H9 (cell line): ENCODE measurements around the gene GPRASP3. TPM values are rescaled to one million over a fixed set of nuclear protein-coding genes. Genes with fewer than 3 reads are reported as not detected.

Experiments used
- DNase-seq: peaks from one replicate; pipeline ENCODE4 v3.0.0-alpha.2; 2017
- H2AFZ ChIP-seq: one replicate; pipeline ENCODE4 v1.6.1; 2013; ENCODE audit warnings: mild to moderate bottlenecking, low read length, control low read depth, moderate library complexity
- H2AK5ac ChIP-seq: 2 replicates; pipeline ENCODE4 v1.6.1; 2013; ENCODE audit warnings: low read length, control low read depth, mixed read lengths; ENCODE audit not compliant: insufficient read length
- H2BK120ac ChIP-seq: one replicate; pipeline ENCODE4 v1.6.1; 2013; ENCODE audit warnings: low read depth, mild to moderate bottlenecking, low read length, control low read depth, inconsistent platforms; ENCODE audit not compliant: poor library complexity, severe bottlenecking
- H2BK12ac ChIP-seq: 2 replicates; pipeline ENCODE4 v1.6.1; 2013; ENCODE audit warnings: low read length, control low read depth, mixed read lengths, low read depth; ENCODE audit not compliant: insufficient read length
- H2BK15ac ChIP-seq: 2 replicates; pipeline ENCODE4 v1.6.1; 2013; ENCODE audit warnings: low read depth, low read length, control low read depth
- H2BK20ac ChIP-seq: one replicate; pipeline ENCODE4 v1.6.1; 2013; ENCODE audit warnings: low read depth, mild to moderate bottlenecking, low read length, control low read depth, inconsistent platforms; ENCODE audit not compliant: poor library complexity, severe bottlenecking
- H2BK5ac ChIP-seq: 2 replicates; pipeline ENCODE4 v1.6.1; 2013; ENCODE audit warnings: low read length, control low read depth, mixed read lengths; ENCODE audit not compliant: insufficient read length
- H3K14ac ChIP-seq: 2 replicates; pipeline ENCODE4 v1.6.1; 2013; ENCODE audit warnings: low read length, control low read depth; ENCODE audit not compliant: insufficient read depth
- H3K18ac ChIP-seq: 2 replicates; pipeline ENCODE4 v1.6.1; 2013; ENCODE audit warnings: low read depth, mild to moderate bottlenecking, mixed read lengths, low read length, control low read depth; ENCODE audit not compliant: insufficient read length
- H3K23ac ChIP-seq: 2 replicates; pipeline ENCODE4 v1.6.1; 2013; ENCODE audit warnings: low read length, control low read depth, mixed read lengths, low read depth; ENCODE audit not compliant: insufficient read length
- H3K23me2 ChIP-seq: 2 replicates; pipeline ENCODE4 v1.6.1; 2013; ENCODE audit warnings: low read depth, mild to moderate bottlenecking, mixed read lengths, low read length, control low read depth; ENCODE audit not compliant: insufficient read length, poor library complexity, severe bottlenecking
- H3K27ac ChIP-seq: 2 replicates; pipeline ENCODE4 v1.5.1; 2013; ENCODE audit warnings: low read length, control low read depth, mixed read lengths, low read depth; ENCODE audit not compliant: insufficient read length
- H3K27me3 ChIP-seq: 2 replicates; pipeline ENCODE4 v1.6.1; 2013; ENCODE audit warnings: low read length, control low read depth, inconsistent platforms; ENCODE audit not compliant: insufficient read depth
- H3K4ac ChIP-seq: 2 replicates; pipeline ENCODE4 v1.6.1; 2013; ENCODE audit warnings: low read depth, mild to moderate bottlenecking, control low read depth, inconsistent platforms, low read length, moderate library complexity
- H3K4me1 ChIP-seq: 2 replicates; pipeline ENCODE4 v1.6.1; 2013; ENCODE audit warnings: low read length, control low read depth, inconsistent platforms; ENCODE audit not compliant: insufficient read depth
- H3K4me2 ChIP-seq: 2 replicates; pipeline ENCODE4 v1.6.1; 2013; ENCODE audit warnings: low read length, control low read depth, mixed read lengths; ENCODE audit not compliant: insufficient read length, insufficient read depth
- H3K56ac ChIP-seq: 2 replicates; pipeline ENCODE4 v1.6.1; 2013; ENCODE audit warnings: low read depth, mild to moderate bottlenecking, mixed read lengths, low read length, control low read depth; ENCODE audit not compliant: insufficient read length
- H3K79me1 ChIP-seq: 2 replicates; pipeline ENCODE4 v1.6.1; 2013; ENCODE audit warnings: low read depth, mild to moderate bottlenecking, moderate library complexity, low read length, control low read depth, inconsistent platforms; ENCODE audit not compliant: insufficient read depth, poor library complexity, severe bottlenecking
- H3K79me2 ChIP-seq: 2 replicates; pipeline ENCODE4 v1.6.1; 2013; ENCODE audit warnings: low read length, control low read depth, inconsistent platforms; ENCODE audit not compliant: insufficient read depth
- H3K9ac ChIP-seq: 2 replicates; pipeline ENCODE4 v1.6.1; 2013; ENCODE audit warnings: low read length, control low read depth, mixed read lengths; ENCODE audit not compliant: insufficient read length; ENCODE audit errors: extremely low read depth
- H3K9me3 ChIP-seq: one replicate; pipeline ENCODE4 v1.6.1; 2013; ENCODE audit warnings: low read depth, low read length, inconsistent platforms; ENCODE audit not compliant: control insufficient read depth
- H3T11ph ChIP-seq: one replicate; pipeline ENCODE4 v1.6.1; 2013; ENCODE audit warnings: mild to moderate bottlenecking, low read length, control low read depth, inconsistent platforms
- H4K20me1 ChIP-seq: one replicate; pipeline ENCODE4 v1.6.1; 2013; ENCODE audit not compliant: control insufficient read depth, insufficient read length, insufficient read depth
- H4K5ac ChIP-seq: 2 replicates; pipeline ENCODE4 v1.6.1; 2013; ENCODE audit warnings: low read depth, mild to moderate bottlenecking, mixed read lengths, low read length, control low read depth; ENCODE audit not compliant: insufficient read length
- H4K8ac ChIP-seq: replicated peaks from 2 replicates; pipeline ENCODE4 v1.6.1; 2013; ENCODE audit warnings: low read length, control low read depth, mixed read lengths, low read depth; ENCODE audit not compliant: insufficient read length
- H4K91ac ChIP-seq: 2 replicates; pipeline ENCODE4 v1.6.1; 2013; ENCODE audit warnings: low read depth, mild to moderate bottlenecking, moderate library complexity, mixed read lengths, low read length, control low read depth; ENCODE audit not compliant: insufficient read length
- H3K27ac Mint-ChIP-seq, 3 experiments: 2 replicates in 2 of 3; 3 replicates in 1 of 3; pipeline ENCODE4 v1.8.0; 2020 to 2021; ENCODE audit warnings: mixed read lengths in 3 of 3, mild to moderate bottlenecking in 1 of 3, moderate library complexity in 1 of 3
- H3K27me3 Mint-ChIP-seq: 2 replicates; pipeline ENCODE4 v1.8.0; 2021; ENCODE audit warnings: low read depth, mild to moderate bottlenecking, moderate library complexity, mixed read lengths
- H3K36me3 Mint-ChIP-seq, 3 experiments: 2 replicates in 2 of 3; 3 replicates in 1 of 3; pipeline ENCODE4 v1.8.0; 2020 to 2021; ENCODE audit warnings: low read depth in 3 of 3, mixed read lengths in 3 of 3; ENCODE audit not compliant: insufficient read depth in 1 of 3
- H3K4me1 Mint-ChIP-seq, 2 experiments: 2 replicates each; pipeline ENCODE4 v1.8.0; 2020; ENCODE audit warnings: mixed read lengths in 2 of 2
- H3K4me3 Mint-ChIP-seq, 2 experiments: 2 replicates in 1 of 2; 3 replicates in 1 of 2; pipeline ENCODE4 v1.8.0; 2020 to 2021; ENCODE audit warnings: mild to moderate bottlenecking in 2 of 2, mixed read lengths in 2 of 2, moderate library complexity in 1 of 2
- H3K9me3 Mint-ChIP-seq, 2 experiments: 2 replicates in 1 of 2; 3 replicates in 1 of 2; pipeline ENCODE4 v1.8.0; 2020; ENCODE audit warnings: mild to moderate bottlenecking in 2 of 2, mixed read lengths in 2 of 2, moderate library complexity in 1 of 2
- CTCF ChIP-seq: fragments of 200-600 bp; sonication (generic); conservative IDR thresholded peaks from 3 replicates; pipeline ENCODE4 v1.8.0; 2021; ENCODE audit warnings: antibody characterized with exemption, mild to moderate bottlenecking
- total RNA-seq: library from RNA; stranded (reverse); gene quantifications from 2 replicates; pipeline ENCODE4 v1.2.1, GENCODE V29; 2021

The GPRASP3 gene
- total RNA-seq, 1 experiment from 2014 or later: 4.8 TPM

- no peak overlapping the region for H2AFZ ChIP-seq
- H3K4me1 ChIP-seq: no peaks in the 10 kb centered on the region
- Mint-ChIP-seq H3K4me1 (no peaks in the 10 kb centered on the region), H3K9me3 (peaks cover 65 to 68% of the 10 kb centered on the region in 2 experiments), H3K27ac (no peak overlapping the region), H3K36me3 (no peaks in the 10 kb centered on the region; a peak in 3 of 7 replicates), H3K4me3 (no peak overlapping the region), H3K27me3 (no peaks in the 10 kb centered on the region; the same call in 1 of the 2 replicates)
- no peak overlapping the region for H3K4me2 ChIP-seq
- no peak overlapping the region for H3K9ac ChIP-seq
- H2BK120ac ChIP-seq: no peak overlapping the region
- TF ChIP-seq CTCF: no peak
- no peak overlapping the region for H4K5ac ChIP-seq
- H3T11ph ChIP-seq: no peak overlapping the region
- H3K27ac ChIP-seq: no peak overlapping the region
- H3K18ac ChIP-seq: no peak overlapping the region
- no peak overlapping the region for H4K8ac ChIP-seq
- H3K14ac ChIP-seq: no peak overlapping the region
- no peaks in the 10 kb centered on the region for H4K20me1 ChIP-seq
- no peak overlapping the region for H4K91ac ChIP-seq
- H2BK15ac ChIP-seq: no peak overlapping the region
- H3K79me1 ChIP-seq: no peaks in the 10 kb centered on the region
- peaks cover 21% of the 10 kb centered on the region for H3K9me3 ChIP-seq
- no peak overlapping the region for H2BK5ac ChIP-seq
- no peak for DNase-seq
- no peak overlapping the region for H3K56ac ChIP-seq
- no peak overlapping the region for H2AK5ac ChIP-seq
- no peak overlapping the region for H2BK20ac ChIP-seq
- no peak overlapping the region for H3K23ac ChIP-seq
- H2BK12ac ChIP-seq: no peak overlapping the region
- no peaks in the 10 kb centered on the region for H3K27me3 ChIP-seq
- H3K4ac ChIP-seq: no peak overlapping the region
- no peaks in the 10 kb centered on the region for H3K79me2 ChIP-seq
- no peaks in the 10 kb centered on the region for H3K23me2 ChIP-seq
Measured at GRCh38 chrX:102697494-102697893, 23.0 kb upstream of the GPRASP3 start.
